Liver (tissue), 9 donors: ENCODE measurements around the gene ODAM. TPM values are rescaled to one million over a fixed set of nuclear protein-coding genes. Genes with fewer than 3 reads are reported as not detected.

Source experiments
- DNase-seq: peaks from one replicate; pipeline ENCODE4 v3.0.0-alpha.2; 2017; ENCODE audit warnings: low spot score
- H3K27ac ChIP-seq, 2 donors: one replicate each; pipeline ENCODE4 v1.7.0; 2013; ENCODE audit warnings: inconsistent platforms in 2 of 2, low read length in 2 of 2, control low read depth in 1 of 2, low read depth in 1 of 2, mild to moderate bottlenecking in 1 of 2
- H3K27me3 ChIP-seq, 4 donors: one replicate each; pipeline versions ENCODE4 v1.6.1 to v1.7.0; 2013; ENCODE audit warnings: low read length in 3 of 4, inconsistent platforms in 1 of 4, mild to moderate bottlenecking in 1 of 4, moderate library complexity in 1 of 4; ENCODE audit not compliant: control insufficient read depth in 4 of 4, insufficient read depth in 4 of 4
- H3K36me3 ChIP-seq, 4 donors: one replicate each; pipeline versions ENCODE4 v1.6.1 to v1.7.0; 2013; ENCODE audit warnings: low read length in 3 of 4, mild to moderate bottlenecking in 3 of 4, low read depth in 1 of 4, moderate library complexity in 1 of 4; ENCODE audit not compliant: control insufficient read depth in 4 of 4, insufficient read depth in 3 of 4
- H3K4me1 ChIP-seq, 4 donors: one replicate each; pipeline versions ENCODE4 v1.6.1 to v1.7.0; 2013; ENCODE audit warnings: low read length in 3 of 4, mild to moderate bottlenecking in 3 of 4, moderate library complexity in 1 of 4; ENCODE audit not compliant: control insufficient read depth in 4 of 4, insufficient read depth in 4 of 4
- H3K4me3 ChIP-seq, 3 donors: one replicate each; pipeline versions ENCODE4 v1.6.1 to v1.7.0; 2013; ENCODE audit warnings: low read length in 3 of 3, control low read depth in 1 of 3, low read depth in 1 of 3, mild to moderate bottlenecking in 1 of 3
- H3K9ac ChIP-seq, 2 donors: one replicate each; pipeline ENCODE4 v1.7.0; 2013; ENCODE audit warnings: low read length in 2 of 2, mild to moderate bottlenecking in 2 of 2, moderate library complexity in 2 of 2, control low read depth in 1 of 2, low read depth in 1 of 2
- H3K9me3 ChIP-seq, 4 donors: one replicate each; pipeline versions ENCODE4 v1.6.1 to v1.7.0; 2013; ENCODE audit warnings: low read length in 3 of 4; ENCODE audit not compliant: control insufficient read depth in 4 of 4
- ATF3 ChIP-seq: IDR thresholded peaks from 2 replicates; pipeline ENCODE4 v1.6.1; 2016; ENCODE audit warnings: antibody characterized with exemption
- CTCF ChIP-seq: fragments of 150-350 bp; IDR thresholded peaks from 2 replicates; pipeline ENCODE4 v1.5.1; 2017; ENCODE audit warnings: improper control_type of control experiment, low read depth, low read length; ENCODE audit not compliant: missing input control
- EGR1 ChIP-seq, 2 donors: IDR thresholded peaks; 2 replicates each; pipeline ENCODE4 v1.6.1; 2016 to 2018; ENCODE audit warnings: antibody characterized with exemption in 2 of 2, low read depth in 2 of 2
- FOXA1 ChIP-seq: IDR thresholded peaks from 2 replicates; pipeline ENCODE4 v1.6.1; 2016; ENCODE audit warnings: antibody characterized with exemption
- FOXA2 ChIP-seq: IDR thresholded peaks from 2 replicates; pipeline ENCODE4 v1.6.1; 2016; ENCODE audit warnings: antibody characterized with exemption
- GABPA ChIP-seq, 2 donors: IDR thresholded peaks in 1 of 2; conservative IDR thresholded peaks in 1 of 2; 2 replicates each; pipeline ENCODE4 v1.6.1; 2016; ENCODE audit warnings: antibody characterized with exemption in 2 of 2, mild to moderate bottlenecking in 1 of 2, moderate library complexity in 1 of 2
- HNF4A ChIP-seq, 2 donors: conservative IDR thresholded peaks; 2 replicates each; pipeline ENCODE4 v1.6.1; 2016; ENCODE audit warnings: antibody characterized with exemption in 2 of 2, mild to moderate bottlenecking in 2 of 2
- HNF4G ChIP-seq: IDR thresholded peaks from 2 replicates; pipeline ENCODE4 v1.6.1; 2016; ENCODE audit warnings: antibody characterized with exemption
- JUND ChIP-seq, 2 donors: IDR thresholded peaks; 2 replicates each; pipeline ENCODE4 v1.6.1; 2016; ENCODE audit warnings: antibody characterized with exemption in 2 of 2
- NR2F2 ChIP-seq: IDR thresholded peaks from 2 replicates; pipeline ENCODE4 v1.6.1; 2016; ENCODE audit warnings: antibody characterized with exemption
- RAD21 ChIP-seq, 2 donors: IDR thresholded peaks; 2 replicates each; pipeline ENCODE4 v1.6.1; 2016; ENCODE audit warnings: antibody characterized with exemption in 2 of 2, mild to moderate bottlenecking in 2 of 2
- REST ChIP-seq: IDR thresholded peaks from 2 replicates; pipeline ENCODE4 v1.6.1; 2016; ENCODE audit warnings: antibody characterized with exemption, mild to moderate bottlenecking
- RXRA ChIP-seq, 2 donors: IDR thresholded peaks; 2 replicates each; pipeline ENCODE4 v1.6.1; 2017 to 2018; ENCODE audit warnings: antibody characterized with exemption in 2 of 2, mild to moderate bottlenecking in 1 of 2
- SP1 ChIP-seq: IDR thresholded peaks from 2 replicates; pipeline ENCODE4 v1.6.1; 2018; ENCODE audit warnings: antibody characterized with exemption, mild to moderate bottlenecking
- TAF1 ChIP-seq: conservative IDR thresholded peaks from 2 replicates; pipeline ENCODE4 v1.6.1; 2016; ENCODE audit warnings: antibody characterized with exemption, mild to moderate bottlenecking
- YY1 ChIP-seq: IDR thresholded peaks from 2 replicates; pipeline ENCODE4 v1.6.1; 2016; ENCODE audit warnings: antibody characterized with exemption, mild to moderate bottlenecking
- ZBTB33 ChIP-seq: IDR thresholded peaks from 2 replicates; pipeline ENCODE4 v1.6.1; 2016; ENCODE audit warnings: antibody characterized with exemption
- WGBS: extraction: QIAGEN DNeasy Blood & Tissue Kit; methylation state at CpG from one replicate; pipeline ENCODE4 v1.1.7; 2013; 5-methylcytosine and 5-hydroxymethylcytosine counted together
- polyA plus RNA-seq, 2 donors: library from polyadenylated mRNA; stranded (reverse) in 1 of 2; unstranded in 1 of 2; fragments of 200-250 nt in 1 of 2; fragments of >200 nt in 1 of 2; fragmentation: Nextera tagmentation in 1 of 2; extraction: Ambion mirVana in 1 of 2; gene quantifications; one replicate each; pipeline versions ENCODE4 v1.2.1 to v1.2.3, GENCODE V29; 2013 to 2015
- total RNA-seq, 2 donors: library from RNA; depleted of rRNA; stranded (reverse); fragments of >200 nt; gene quantifications; one replicate each; pipeline ENCODE4 v1.2.3, GENCODE V29; 2014
- TF ChIP-seq, protein P1 (sequence below): IDR thresholded peaks from 2 replicates; pipeline ENCODE4 v1.6.1; 2016; ENCODE audit warnings: antibody characterized with exemption
- donor health status: healthy.
- donor health status: healthy.
- donor health status: healthy.
- donor health status: healthy.
- donor health status: healthy.

Gene ODAM, protein sequence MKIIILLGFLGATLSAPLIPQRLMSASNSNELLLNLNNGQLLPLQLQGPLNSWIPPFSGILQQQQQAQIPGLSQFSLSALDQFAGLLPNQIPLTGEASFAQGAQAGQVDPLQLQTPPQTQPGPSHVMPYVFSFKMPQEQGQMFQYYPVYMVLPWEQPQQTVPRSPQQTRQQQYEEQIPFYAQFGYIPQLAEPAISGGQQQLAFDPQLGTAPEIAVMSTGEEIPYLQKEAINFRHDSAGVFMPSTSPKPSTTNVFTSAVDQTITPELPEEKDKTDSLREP
- under 1 TPM; 0.25 to 0.28 TPM for total RNA-seq
- not detected for polyA plus RNA-seq

- H3K36me3 ChIP-seq: no peaks in the 10 kb centered on the region
- H3K27me3 ChIP-seq: no peaks in the 10 kb centered on the region
- no peaks in the 10 kb centered on the region for H3K9me3 ChIP-seq
- H3K27ac ChIP-seq: no peak within 1 kb of the TSS
- 94% methylated on average over 1 of the region's 1 CpG for WGBS
- TF ChIP-seq TAF1: no peak
- TF ChIP-seq SP1: no peak
- TF ChIP-seq REST: no peak
- TF ChIP-seq HNF4G: no peak
- no peak for TF ChIP-seq RAD21 (IDR thresholded peaks at IDR 0.05)
- TF ChIP-seq FOXA2: no peak
- TF ChIP-seq HNF4A (conservative IDR thresholded peaks at IDR 0.05): no peak
- TF ChIP-seq FOXA1: no peak
- no peak for TF ChIP-seq EGR1 (IDR thresholded peaks at IDR 0.05; ENCODE audit: low read depth in 2 of 2)
- TF ChIP-seq, protein P1, sequence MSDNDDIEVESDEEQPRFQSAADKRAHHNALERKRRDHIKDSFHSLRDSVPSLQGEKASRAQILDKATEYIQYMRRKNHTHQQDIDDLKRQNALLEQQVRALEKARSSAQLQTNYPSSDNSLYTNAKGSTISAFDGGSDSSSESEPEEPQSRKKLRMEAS: no peak
- no peak for TF ChIP-seq CTCF
- no peak for TF ChIP-seq ZBTB33
- no peak for TF ChIP-seq NR2F2
- TF ChIP-seq JUND (IDR thresholded peaks at IDR 0.05): no peak
- TF ChIP-seq GABPA (IDR thresholded peaks at IDR 0.05 in 1 of 2, conservative IDR thresholded peaks at IDR 0.05 in 1 of 2): no peak
- H3K4me1 ChIP-seq: peaks cover 0 to 1% (median 0%) of the 10 kb centered on the region in 4 donors
- H3K9ac ChIP-seq: no peak within 1 kb of the TSS
- no peak for DNase-seq
- H3K4me3 ChIP-seq: no peak within 1 kb of the TSS
Observed at GRCh38 chr4:70195425-70195824, at the start of gene ODAM. TSS of gene ODAM (plus strand) at chr4:70195725. CDS start at chr4:70196544, 819 bp downstream.

GRCh38 chr4:70151271-70151670, 44.3 kb upstream of the ODAM start:
- Histone ChIP-seq H3K27ac (no peak overlapping the region), H3K4me3 (no peak overlapping the region), H3K27me3 (no peaks in the 10 kb centered on the region), H3K9ac (no peak overlapping the region), H3K4me1 (no peaks in the 10 kb centered on the region), H3K9me3 (no peaks in the 10 kb centered on the region), H3K36me3 (no peaks in the 10 kb centered on the region)
- 84% methylated on average over 3 of the region's 3 CpGs for WGBS
- no peak for DNase-seq
- TF ChIP-seq SP1: no peak
- no peak for TF ChIP-seq JUND (IDR thresholded peaks at IDR 0.05)
- no peak for TF ChIP-seq TAF1
- TF ChIP-seq HNF4A (conservative IDR thresholded peaks at IDR 0.05): no peak
- TF ChIP-seq EGR1 (IDR thresholded peaks at IDR 0.05; ENCODE audit: low read depth in 2 of 2): no peak
- no peak for TF ChIP-seq YY1
- no peak for TF ChIP-seq RAD21 (IDR thresholded peaks at IDR 0.05)
- no peak for TF ChIP-seq CTCF
- TF ChIP-seq GABPA (IDR thresholded peaks at IDR 0.05 in 1 of 2, conservative IDR thresholded peaks at IDR 0.05 in 1 of 2): no peak
- no peak for TF ChIP-seq ZBTB33
- TF ChIP-seq RXRA (IDR thresholded peaks at IDR 0.05): no peak
- TF ChIP-seq FOXA1: no peak
- no peak for TF ChIP-seq ATF3
- TF ChIP-seq FOXA2: no peak
